SK-N-SH (cell line): ENCODE data around the gene PSMD1. TPM values are rescaled to one million over a fixed set of nuclear protein-coding genes. Genes with fewer than 3 reads are reported as not detected.

Source experiments
- CTCF ChIA-PET: fragments of 300-600, 350-600 bp; formaldehyde crosslinking; extraction: SDS; loops from one replicate; lab custom pipeline; 2021; lab: Yijun Ruan, JAX
- POLR2A ChIA-PET: fragments of 350-600 bp; sonication (Branson Sonifier 250); formaldehyde crosslinking; extraction: SDS; loops from one replicate; lab custom pipeline; 2020; ENCODE audit warnings: antibody characterized with exemption, inconsistent platforms; lab: Yijun Ruan, JAX
- DNase-seq: peaks from one replicate; pipeline ENCODE4 v3.0.0; 2012
- H2AFZ ChIP-seq: fragments of 200-600 bp; sonication (generic); 2 replicates; pipeline ENCODE4 v1.8.1; 2016; ENCODE audit warnings: antibody characterized with exemption, mild to moderate bottlenecking, low read depth
- H3F3A ChIP-seq: fragments of 200-600 bp; sonication (generic); replicated peaks from 2 replicates; pipeline ENCODE3; 2016; ENCODE audit warnings: antibody characterized with exemption, mild to moderate bottlenecking; ENCODE audit not compliant: insufficient read depth
- H3K27ac ChIP-seq, 2 experiments: fragments of 200-500 bp in 1 of 2; fragments of 200-600 bp in 1 of 2; sonication (Bioruptor generic) in 1 of 2; sonication (generic), shearing (Covaris generic) in 1 of 2; 2 replicates each; pipeline versions ENCODE4 v1.5.1 to v1.6.1; 2014 to 2016; ENCODE audit warnings: low read depth in 2 of 2, inconsistent platforms in 1 of 2, low read length in 1 of 2, mild to moderate bottlenecking in 1 of 2, mixed read lengths in 1 of 2
- H3K27me3 ChIP-seq: fragments of 200-600 bp; sonication (generic), shearing (Covaris generic); 2 replicates; pipeline ENCODE4 v1.6.1; 2016; ENCODE audit warnings: mixed run types; ENCODE audit not compliant: insufficient read depth
- H3K36me3 ChIP-seq, 2 experiments: fragments of 200-500 bp in 1 of 2; fragments of 200-600 bp in 1 of 2; sonication (Bioruptor generic) in 1 of 2; sonication (generic) in 1 of 2; replicated peaks in 1 of 2; 2 replicates each; pipeline versions ENCODE3 to v1.5.1; 2014 to 2016; ENCODE audit warnings: low read length in 1 of 2, mild to moderate bottlenecking in 1 of 2; ENCODE audit not compliant: insufficient read depth in 2 of 2, control insufficient read depth in 1 of 2
- H3K4me1 ChIP-seq, 2 experiments: fragments of 200-500 bp in 1 of 2; fragments of 200-600 bp in 1 of 2; sonication (Bioruptor generic) in 1 of 2; sonication (generic), shearing (Covaris generic) in 1 of 2; 2 replicates each; pipeline versions ENCODE4 v1.5.1 to v1.6.1; 2014 to 2016; ENCODE audit warnings: low read depth in 1 of 2, low read length in 1 of 2, mixed run types in 1 of 2; ENCODE audit not compliant: insufficient read depth in 2 of 2, control insufficient read depth in 1 of 2
- H3K4me2 ChIP-seq: fragments of 200-600 bp; sonication (generic), shearing (Covaris generic); 2 replicates; pipeline ENCODE4 v1.6.1; 2017; ENCODE audit warnings: mixed run types
- H3K4me3 ChIP-seq, 2 experiments: fragments of 200-500 bp in 1 of 2; fragments of 200-600 bp in 1 of 2; sonication (Bioruptor generic) in 1 of 2; sonication (generic), shearing (Covaris generic) in 1 of 2; 2 replicates each; pipeline versions ENCODE4 v1.5.1 to v1.8.1; 2014 to 2016; ENCODE audit warnings: low read depth in 2 of 2, inconsistent platforms in 1 of 2, low read length in 1 of 2, mild to moderate bottlenecking in 1 of 2, mixed read lengths in 1 of 2, moderate library complexity in 1 of 2
- H3K79me2 ChIP-seq: fragments of 200-600 bp; sonication (generic); 2 replicates; pipeline ENCODE4 v1.8.1; 2017; ENCODE audit warnings: mild to moderate bottlenecking; ENCODE audit not compliant: insufficient read depth
- H3K9ac ChIP-seq: fragments of 200-600 bp; sonication (generic); 2 replicates; pipeline ENCODE4 v1.6.1; 2017; ENCODE audit warnings: mixed run types
- H3K9me2 ChIP-seq: fragments of 200-600 bp; sonication (generic); 2 replicates; pipeline ENCODE4 v1.6.1; 2017; ENCODE audit warnings: mixed run types
- H3K9me3 ChIP-seq: fragments of 200-600 bp; sonication (generic); 2 replicates; pipeline ENCODE4 v1.6.1; 2017; ENCODE audit warnings: mixed run types, mild to moderate bottlenecking, moderate library complexity
- H4K20me1 ChIP-seq: fragments of 200-600 bp; sonication (generic); 2 replicates; pipeline ENCODE4 v1.6.1; 2017; ENCODE audit warnings: mild to moderate bottlenecking, mixed run types; ENCODE audit not compliant: insufficient read depth
- CHD2 ChIP-seq: fragments of 150-350 bp; IDR thresholded peaks from 2 replicates; pipeline ENCODE4 v1.6.1; 2018; ENCODE audit warnings: low read length; ENCODE audit not compliant: partially characterized antibody
- ELF1 ChIP-seq: IDR thresholded peaks from 2 replicates; pipeline ENCODE4 v1.4.0; 2012
- EP300 ChIP-seq, 2 experiments: IDR thresholded peaks; 2 replicates each; pipeline versions ENCODE4 v1.4.0 to v1.6.1; 2012; ENCODE audit warnings: borderline replicate concordance in 1 of 2, low read depth in 1 of 2, low read length in 1 of 2
- EZH2phosphoT487 ChIP-seq: fragments of 200-600 bp; sonication (generic); IDR thresholded peaks from 2 replicates; pipeline ENCODE4 v1.6.1; 2017; ENCODE audit warnings: low read depth, mixed run types, mild to moderate bottlenecking, antibody characterized with exemption, moderate library complexity, borderline replicate concordance
- FOXJ3 ChIP-seq: sonication (generic); formaldehyde crosslinking; IDR thresholded peaks from 2 replicates; pipeline ENCODE4 v1.5.1; 2020; ENCODE audit warnings: mild to moderate bottlenecking, missing genetic modification reagents
- FOXM1 ChIP-seq: IDR thresholded peaks from 2 replicates; pipeline ENCODE4 v1.4.0; 2012; ENCODE audit warnings: low read depth, mild to moderate bottlenecking
- GABPA ChIP-seq: IDR thresholded peaks from 2 replicates; pipeline ENCODE4 v1.4.0; 2012; ENCODE audit warnings: low read depth, mild to moderate bottlenecking
- GATA2 ChIP-seq: sonication (generic); formaldehyde crosslinking; IDR thresholded peaks from 2 replicates; pipeline ENCODE4 v1.5.0; 2020; ENCODE audit warnings: mild to moderate bottlenecking, missing genetic modification reagents
- JUND ChIP-seq: IDR thresholded peaks from 2 replicates; pipeline ENCODE4 v1.4.0; 2012
- MXI1 ChIP-seq: IDR thresholded peaks from 2 replicates; pipeline ENCODE4 v1.6.1; 2012; ENCODE audit warnings: mild to moderate bottlenecking, low read depth, low read length, improper control_type of control experiment
- NFIC ChIP-seq: IDR thresholded peaks from 2 replicates; pipeline ENCODE4 v1.4.0; 2012; ENCODE audit warnings: borderline replicate concordance
- POLR2AphosphoS5 ChIP-seq: IDR thresholded peaks from 2 replicates; pipeline ENCODE4 v1.6.1; 2012; ENCODE audit warnings: low read depth, low read length
- RAD21 ChIP-seq: IDR thresholded peaks from 2 replicates; pipeline ENCODE4 v1.6.1; 2012; ENCODE audit warnings: mild to moderate bottlenecking, low read length
- RCOR1 ChIP-seq: fragments of 150-350 bp; IDR thresholded peaks from 2 replicates; pipeline ENCODE4 v1.6.1; 2017; ENCODE audit warnings: antibody characterized with exemption, low read length
- RXRA ChIP-seq: IDR thresholded peaks from 2 replicates; pipeline ENCODE4 v1.4.0; 2012; ENCODE audit warnings: low read depth, mild to moderate bottlenecking, borderline replicate concordance
- SIN3A ChIP-seq: IDR thresholded peaks from 2 replicates; pipeline ENCODE4 v1.6.1; 2012; ENCODE audit warnings: low read depth, mild to moderate bottlenecking, low read length, moderate library complexity, borderline replicate concordance
- TAF1 ChIP-seq: IDR thresholded peaks from 2 replicates; pipeline ENCODE4 v1.6.1; 2012; ENCODE audit warnings: low read depth, mild to moderate bottlenecking, low read length, moderate library complexity, borderline replicate concordance
- TCF12 ChIP-seq: IDR thresholded peaks from 2 replicates; pipeline ENCODE4 v1.4.0; 2012
- YY1 ChIP-seq: IDR thresholded peaks from 2 replicates; pipeline ENCODE4 v1.4.0; 2012; ENCODE audit warnings: low read depth, mild to moderate bottlenecking
- WGBS: methylation state at CpG from one replicate; pipeline ENCODE4 v1.1.6; 2017; ENCODE audit warnings: low lambda C conversion rate; 5-methylcytosine and 5-hydroxymethylcytosine counted together
- polyA plus RNA-seq, 3 experiments: library from polyadenylated mRNA; depleted of rRNA; stranded (reverse); fragments of >200 nt; gene quantifications; 2 replicates each; pipeline ENCODE4 v1.2.3, GENCODE V29; 2012
- TF ChIP-seq, protein P1 (sequence below): IDR thresholded peaks from 2 replicates; pipeline ENCODE4 v1.4.0; 2012; ENCODE audit warnings: low read depth
- TF ChIP-seq, protein P2 (sequence below): IDR thresholded peaks from 2 replicates; pipeline ENCODE4 v1.6.1; 2012; ENCODE audit warnings: mild to moderate bottlenecking, low read depth, low read length, moderate library complexity
- TF ChIP-seq, protein P3 (sequence below): IDR thresholded peaks from 2 replicates; pipeline ENCODE4 v1.4.0; 2012; ENCODE audit warnings: low read depth, borderline replicate concordance

PSMD1 gene
- polyA plus RNA-seq, 1 of the 3 experiments (the other 2 are of a cell fraction), result 92.3 TPM

DNA sequence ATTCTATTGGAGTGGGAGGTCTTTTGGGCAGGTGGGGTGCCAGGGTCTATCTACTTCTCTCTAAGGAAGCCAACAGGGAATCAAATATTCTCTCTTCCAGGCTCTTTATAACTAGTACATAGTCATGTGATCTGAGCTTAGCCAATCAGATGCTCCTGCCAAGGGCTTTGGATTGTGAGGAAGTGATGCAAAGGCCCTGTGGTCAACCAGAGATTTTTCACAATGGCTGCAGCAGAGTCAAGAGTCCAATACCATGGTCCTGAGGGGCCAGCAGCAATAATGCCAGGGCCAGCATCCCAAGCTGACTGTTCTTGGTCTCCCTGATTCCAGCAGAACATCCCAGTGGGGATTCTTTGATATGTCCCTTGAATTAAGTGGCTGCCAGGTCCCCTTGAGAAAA, 27.8 kb upstream of the PSMD1 start:
- no peak for DNase-seq
- Histone ChIP-seq H3K36me3 (no peaks in the 10 kb centered on the region), H3F3A (no peaks in the 10 kb centered on the region), H3K9me3 (no peaks in the 10 kb centered on the region), H3K9ac (no peak overlapping the region), H3K79me2 (no peaks in the 10 kb centered on the region), H3K27ac (no peak overlapping the region), H3K9me2 (no peaks in the 10 kb centered on the region), H3K4me1 (no peaks in the 10 kb centered on the region), H3K27me3 (peaks cover 18% of the 10 kb centered on the region; the same call in 1 of the 2 replicates), H4K20me1 (no peaks in the 10 kb centered on the region), H3K4me3 (no peak overlapping the region), H3K4me2 (no peak overlapping the region), H2AFZ (no peak overlapping the region)
- no peak for TF ChIP-seq CHD2
- TF ChIP-seq, protein P1, sequence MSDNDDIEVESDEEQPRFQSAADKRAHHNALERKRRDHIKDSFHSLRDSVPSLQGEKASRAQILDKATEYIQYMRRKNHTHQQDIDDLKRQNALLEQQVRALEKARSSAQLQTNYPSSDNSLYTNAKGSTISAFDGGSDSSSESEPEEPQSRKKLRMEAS, result no peak
- no peak for TF ChIP-seq YY1
- TF ChIP-seq EZH2phosphoT487, result no peak
- TF ChIP-seq FOXJ3 (CRISPR knock-in tag), result no peak
- TF ChIP-seq POLR2AphosphoS5, result no peak
- no peak for TF ChIP-seq TCF12
- TF ChIP-seq, protein P2, sequence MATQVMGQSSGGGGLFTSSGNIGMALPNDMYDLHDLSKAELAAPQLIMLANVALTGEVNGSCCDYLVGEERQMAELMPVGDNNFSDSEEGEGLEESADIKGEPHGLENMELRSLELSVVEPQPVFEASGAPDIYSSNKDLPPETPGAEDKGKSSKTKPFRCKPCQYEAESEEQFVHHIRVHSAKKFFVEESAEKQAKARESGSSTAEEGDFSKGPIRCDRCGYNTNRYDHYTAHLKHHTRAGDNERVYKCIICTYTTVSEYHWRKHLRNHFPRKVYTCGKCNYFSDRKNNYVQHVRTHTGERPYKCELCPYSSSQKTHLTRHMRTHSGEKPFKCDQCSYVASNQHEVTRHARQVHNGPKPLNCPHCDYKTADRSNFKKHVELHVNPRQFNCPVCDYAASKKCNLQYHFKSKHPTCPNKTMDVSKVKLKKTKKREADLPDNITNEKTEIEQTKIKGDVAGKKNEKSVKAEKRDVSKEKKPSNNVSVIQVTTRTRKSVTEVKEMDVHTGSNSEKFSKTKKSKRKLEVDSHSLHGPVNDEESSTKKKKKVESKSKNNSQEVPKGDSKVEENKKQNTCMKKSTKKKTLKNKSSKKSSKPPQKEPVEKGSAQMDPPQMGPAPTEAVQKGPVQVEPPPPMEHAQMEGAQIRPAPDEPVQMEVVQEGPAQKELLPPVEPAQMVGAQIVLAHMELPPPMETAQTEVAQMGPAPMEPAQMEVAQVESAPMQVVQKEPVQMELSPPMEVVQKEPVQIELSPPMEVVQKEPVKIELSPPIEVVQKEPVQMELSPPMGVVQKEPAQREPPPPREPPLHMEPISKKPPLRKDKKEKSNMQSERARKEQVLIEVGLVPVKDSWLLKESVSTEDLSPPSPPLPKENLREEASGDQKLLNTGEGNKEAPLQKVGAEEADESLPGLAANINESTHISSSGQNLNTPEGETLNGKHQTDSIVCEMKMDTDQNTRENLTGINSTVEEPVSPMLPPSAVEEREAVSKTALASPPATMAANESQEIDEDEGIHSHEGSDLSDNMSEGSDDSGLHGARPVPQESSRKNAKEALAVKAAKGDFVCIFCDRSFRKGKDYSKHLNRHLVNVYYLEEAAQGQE, result no peak
- no peak for TF ChIP-seq MXI1
- TF ChIP-seq RCOR1, result no peak
- no peak for TF ChIP-seq RXRA
- no peak for TF ChIP-seq EP300 (IDR thresholded peaks at IDR 0.05; ENCODE audit: borderline replicate concordance in 1 of 2, low read depth in 1 of 2, low read length in 1 of 2)
- no peak for TF ChIP-seq ELF1
- no peak for TF ChIP-seq GABPA
- TF ChIP-seq GATA2 (CRISPR knock-in tag), result no peak
- POLR2A ChIA-PET, result no interaction called here
- CTCF ChIA-PET, result no interaction called here

DNA sequence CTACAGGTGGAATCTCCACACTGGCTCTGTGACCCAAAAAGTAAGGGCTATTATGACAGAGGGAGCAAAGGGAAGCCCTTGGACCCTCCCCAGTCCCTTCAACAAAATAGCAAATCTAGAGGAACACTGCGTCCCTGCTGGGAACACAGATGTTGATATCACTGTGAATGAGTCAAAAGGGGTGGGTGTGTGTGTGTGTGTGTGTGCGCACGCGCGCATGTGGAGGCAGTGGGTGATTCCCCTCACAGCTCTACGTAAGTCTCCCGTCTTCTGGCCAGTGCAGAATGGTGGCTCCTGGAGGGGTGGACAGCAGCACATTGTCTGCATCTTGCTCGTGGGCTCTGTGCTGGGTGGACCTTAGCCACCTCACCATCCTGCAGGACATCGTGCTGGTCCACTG, 27.1 kb upstream of the PSMD1 start:
- no peak for DNase-seq
- H3K9me3 ChIP-seq, result no peaks in the 10 kb centered on the region
- H3K9ac ChIP-seq, result no peak overlapping the region
- no peaks in the 10 kb centered on the region for H4K20me1 ChIP-seq
- POLR2A ChIA-PET, result no interaction called here
- H3K27ac ChIP-seq, result no peak overlapping the region
- peaks cover 18% of the 10 kb centered on the region; the same call in 1 of the 2 replicates for H3K27me3 ChIP-seq
- WGBS, result 73% methylated on average over 7 of the region's 9 CpGs
- H3K36me3 ChIP-seq, result no peaks in the 10 kb centered on the region
- no peaks in the 10 kb centered on the region for H3F3A ChIP-seq
- H3K79me2 ChIP-seq, result no peaks in the 10 kb centered on the region
- no peaks in the 10 kb centered on the region for H3K9me2 ChIP-seq
- H2AFZ ChIP-seq, result no peak overlapping the region
- H3K4me2 ChIP-seq, result no peak overlapping the region
- TF ChIP-seq FOXJ3 (CRISPR knock-in tag), result no peak
- no peak for TF ChIP-seq JUND
- TF ChIP-seq, protein P3, sequence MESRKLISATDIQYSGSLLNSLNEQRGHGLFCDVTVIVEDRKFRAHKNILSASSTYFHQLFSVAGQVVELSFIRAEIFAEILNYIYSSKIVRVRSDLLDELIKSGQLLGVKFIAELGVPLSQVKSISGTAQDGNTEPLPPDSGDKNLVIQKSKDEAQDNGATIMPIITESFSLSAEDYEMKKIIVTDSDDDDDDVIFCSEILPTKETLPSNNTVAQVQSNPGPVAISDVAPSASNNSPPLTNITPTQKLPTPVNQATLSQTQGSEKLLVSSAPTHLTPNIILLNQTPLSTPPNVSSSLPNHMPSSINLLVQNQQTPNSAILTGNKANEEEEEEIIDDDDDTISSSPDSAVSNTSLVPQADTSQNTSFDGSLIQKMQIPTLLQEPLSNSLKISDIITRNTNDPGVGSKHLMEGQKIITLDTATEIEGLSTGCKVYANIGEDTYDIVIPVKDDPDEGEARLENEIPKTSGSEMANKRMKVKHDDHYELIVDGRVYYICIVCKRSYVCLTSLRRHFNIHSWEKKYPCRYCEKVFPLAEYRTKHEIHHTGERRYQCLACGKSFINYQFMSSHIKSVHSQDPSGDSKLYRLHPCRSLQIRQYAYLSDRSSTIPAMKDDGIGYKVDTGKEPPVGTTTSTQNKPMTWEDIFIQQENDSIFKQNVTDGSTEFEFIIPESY, result no peak
- no peak for TF ChIP-seq NFIC
- no peak for TF ChIP-seq FOXM1
- no peak for TF ChIP-seq SIN3A
- TF ChIP-seq MXI1, result no peak
- TF ChIP-seq TAF1, result no peak
- no peak for TF ChIP-seq RXRA
- TF ChIP-seq RAD21, result no peak
- TF ChIP-seq, all 33 proteins: peak for 0
- Histone ChIP-seq H3K4me1 (no peaks in the 10 kb centered on the region), H3K4me3 (no peak overlapping the region)
- CTCF ChIA-PET, result interaction anchor here (1.5 kb wide), 1 partner anchor 23 kb away, joined by 3 read pairs; no protein-coding TSS in a partner anchor
